KG1 (cell line): ENCODE measurements around the gene CNNM3.

Experiments
- DNase-seq: peaks from one replicate; lab custom pipeline; 2025; lab: John Stamatoyannopoulos, UW

CNNM3 gene

GRCh38 chr2:96877631-96878092 is 61.6 kb downstream of the CNNM3 start:
- no peak for DNase-seq

GRCh38 chr2:96878171-96878570 is 62.1 kb downstream of the CNNM3 start:
- no peak for DNase-seq

- DNase-seq = no peak
Measured at GRCh38 chr2:96878796-96879544, 62.9 kb downstream of the CNNM3 start.

GRCh38 chr2:96879545-96880040 is 63.5 kb downstream of the CNNM3 start:
- no peak for DNase-seq

GRCh38 chr2:96880891-96881273 is 64.8 kb downstream of the CNNM3 start:
- DNase-seq = no peak

- no peak for DNase-seq
Measured at GRCh38 chr2:96881349-96882195, 65.5 kb downstream of the CNNM3 start.

GRCh38 chr2:96882230-96882629 is 66.2 kb downstream of the CNNM3 start:
- no peak for DNase-seq

GRCh38 chr2:96882906-96883305 is 66.8 kb downstream of the CNNM3 start:
- DNase-seq = no peak

GRCh38 chr2:96883306-96883705 is 67.2 kb downstream of the CNNM3 start:
- no peak for DNase-seq
